Frontal cortex (tissue), 4 donors: ENCODE measurements around the gene SP2. TPM values are rescaled to one million over a fixed set of nuclear protein-coding genes. Genes with fewer than 3 reads are reported as not detected.

Experiments used
- DNase-seq, 2 donors: peaks; one replicate each; pipeline ENCODE4 v3.0.0; 2012; ENCODE audit warnings: low spot score in 2 of 2
- FAIRE-seq: peaks from 2 replicates; lab custom pipeline; 2012; peaks lifted over from hg19 to GRCh38; lab: Jason Lieb, UNC
- total RNA-seq: library from RNA; depleted of rRNA; stranded (reverse); fragments of >200 nt; gene quantifications from one replicate; pipeline ENCODE4 v1.2.3, GENCODE V29; 2014
- donor health status: control.
- donor health status: control.
- donor health status: control.

The SP2 gene
- total RNA-seq, 1 donor from 2014 or later = 0.82 TPM

GRCh38 chr17:47964856-47965255, 68.8 kb downstream of the SP2 start:
- DNase-seq (no peak), FAIRE-seq (no peak)

- DNase-seq (no peak), FAIRE-seq (no peak)
Observed at GRCh38 chr17:47966079-47966519, 70.1 kb downstream of the SP2 start.

GRCh38 chr17:47967607-47968252, 71.7 kb downstream of the SP2 start:
- FAIRE-seq = no peak
- DNase-seq = no peak

- DNase-seq (no peak), FAIRE-seq (no peak)
Observed at GRCh38 chr17:47968836-47969235, 72.8 kb downstream of the SP2 start.

- FAIRE-seq = no peak
Observed at GRCh38 chr17:47969930-47970724, 74.1 kb downstream of the SP2 start.

GRCh38 chr17:47970725-47971499, 74.9 kb downstream of the SP2 start, which contains the start of gene CDK5RAP3:
Gene CDK5RAP3 (plus strand): TSS chr17:47971113. CDS start chr17:47971147, 34 bp downstream.
- DNase-seq (peak; percentile 88 to 96), FAIRE-seq (peak; percentile 97)

More at GRCh38 chr17:47969930-47970724, 74.1 kb downstream of the SP2 start:
- no peak for DNase-seq

GRCh38 chr17:47973541-47973940, 77.5 kb downstream of the SP2 start:
- FAIRE-seq (no peak), DNase-seq (no peak)

GRCh38 chr17:47975189-47975822, 79.3 kb downstream of the SP2 start:
- FAIRE-seq (no peak), DNase-seq (no peak)

- DNase-seq (no peak), FAIRE-seq (no peak)
Observed at GRCh38 chr17:47975823-47976205, 79.8 kb downstream of the SP2 start.

- DNase-seq (peak; percentile 46 to 75), FAIRE-seq (no peak)
Observed at GRCh38 chr17:47978324-47978723, 82.3 kb downstream of the SP2 start.

Other genes starting within 250 kb of the SP2 start
- 140 TPM for gene KPNB1, start 246.3 kb upstream of the SP2 start, total RNA-seq
- gene TBKBP1, start 202.1 kb upstream of the SP2 start, total RNA-seq = 13.9 TPM
- gene TBX21, start 163.0 kb upstream of the SP2 start, total RNA-seq = 0.82 TPM
- 7.3 TPM for gene OSBPL7, start 74.4 kb upstream of the SP2 start, total RNA-seq
- 6.9 TPM for gene MRPL10, start 64.7 kb upstream of the SP2 start, total RNA-seq
- not detected for gene LRRC46, start 64.6 kb upstream of the SP2 start, total RNA-seq
- 24.1 TPM for gene SCRN2, start 55.0 kb upstream of the SP2 start, total RNA-seq
- not detected for gene SP6, start 45.1 kb upstream of the SP2 start, total RNA-seq
- gene PNPO, start 45.3 kb downstream of the SP2 start, total RNA-seq = 7.3 TPM
- not detected for gene PRR15L, start 61.6 kb downstream of the SP2 start, total RNA-seq
- 53.8 TPM for gene CDK5RAP3, start 74.9 kb downstream of the SP2 start, total RNA-seq
- gene COPZ2, start 141.6 kb downstream of the SP2 start, total RNA-seq = 3.3 TPM
- 22.4 TPM for gene NFE2L1, start 152.1 kb downstream of the SP2 start, total RNA-seq
- 95.8 TPM for gene CBX1, start 205.2 kb downstream of the SP2 start, total RNA-seq
- gene SNX11, start 211.5 kb downstream of the SP2 start, total RNA-seq = 9.8 TPM